ENCODE results near the gene QKI.
"Not testable (repeated sequence)": the region's sequence is repeated elsewhere in the genome, so short reads cannot be mapped to it uniquely, and the experiment has no call there.

The QKI gene

GRCh38 chr6:163586888-163587287, 172.4 kb downstream of the QKI start:
- DNase-seq, result no peak

- DNase-seq, result no peak
Measured at GRCh38 chr6:163588220-163588919, 173.9 kb downstream of the QKI start.

GRCh38 chr6:163589387-163589786, 174.9 kb downstream of the QKI start:
- DNase-seq, result no peak

- not testable (repeated sequence) for DNase-seq
Measured at GRCh38 chr6:163590132-163590531, 175.6 kb downstream of the QKI start.

- DNase-seq, result no peak
Measured at GRCh38 chr6:163592872-163593271, 178.4 kb downstream of the QKI start.

GRCh38 chr6:163596174-163596573, 181.7 kb downstream of the QKI start:
- DNase-seq, result no peak

GRCh38 chr6:163599136-163599535, 184.6 kb downstream of the QKI start:
- DNase-seq, result no peak

- DNase-seq, result no peak
Measured at GRCh38 chr6:163599684-163600083, 185.2 kb downstream of the QKI start.

GRCh38 chr6:163600331-163600730, 185.8 kb downstream of the QKI start:
- no peak for DNase-seq

- DNase-seq, result no peak
Measured at GRCh38 chr6:163600781-163601180, 186.3 kb downstream of the QKI start.

- no peak for DNase-seq
Measured at GRCh38 chr6:163602851-163603250, 188.3 kb downstream of the QKI start.

- DNase-seq, result no peak
Measured at GRCh38 chr6:163603395-163603794, 188.9 kb downstream of the QKI start.

- no peak for DNase-seq
Measured at GRCh38 chr6:163605385-163606097, 191.0 kb downstream of the QKI start.

- no peak for DNase-seq
Measured at GRCh38 chr6:163607792-163608191, 193.3 kb downstream of the QKI start.

GRCh38 chr6:163608204-163608644, 193.7 kb downstream of the QKI start:
- no peak for DNase-seq

GRCh38 chr6:163612200-163612599, 197.7 kb downstream of the QKI start:
- DNase-seq, result no peak

GRCh38 chr6:163613025-163613424, 198.5 kb downstream of the QKI start:
- no peak for DNase-seq

- no peak for DNase-seq
Measured at GRCh38 chr6:163613668-163614067, 199.2 kb downstream of the QKI start.

GRCh38 chr6:163616452-163616851, 201.9 kb downstream of the QKI start:
- no peak for DNase-seq

GRCh38 chr6:163617549-163617948, 203.0 kb downstream of the QKI start:
- DNase-seq, result no peak

GRCh38 chr6:163620101-163620500, 205.6 kb downstream of the QKI start:
- no peak for DNase-seq

- no peak for DNase-seq
Measured at GRCh38 chr6:163620670-163621330, 206.3 kb downstream of the QKI start.

GRCh38 chr6:163625265-163625664, 210.7 kb downstream of the QKI start:
- DNase-seq, result no peak
